GM12874 (cell line): ENCODE measurements around the gene PGAP1.

Experiments
- TF ChIP-seq, protein P1 (sequence below): IDR thresholded peaks from 2 replicates; pipeline ENCODE4 v1.5.1; 2011; ENCODE audit warnings: low read depth, mild to moderate bottlenecking, control low read depth, low read length, moderate library complexity; ENCODE audit not compliant: insufficient read depth

The PGAP1 gene

DNA sequence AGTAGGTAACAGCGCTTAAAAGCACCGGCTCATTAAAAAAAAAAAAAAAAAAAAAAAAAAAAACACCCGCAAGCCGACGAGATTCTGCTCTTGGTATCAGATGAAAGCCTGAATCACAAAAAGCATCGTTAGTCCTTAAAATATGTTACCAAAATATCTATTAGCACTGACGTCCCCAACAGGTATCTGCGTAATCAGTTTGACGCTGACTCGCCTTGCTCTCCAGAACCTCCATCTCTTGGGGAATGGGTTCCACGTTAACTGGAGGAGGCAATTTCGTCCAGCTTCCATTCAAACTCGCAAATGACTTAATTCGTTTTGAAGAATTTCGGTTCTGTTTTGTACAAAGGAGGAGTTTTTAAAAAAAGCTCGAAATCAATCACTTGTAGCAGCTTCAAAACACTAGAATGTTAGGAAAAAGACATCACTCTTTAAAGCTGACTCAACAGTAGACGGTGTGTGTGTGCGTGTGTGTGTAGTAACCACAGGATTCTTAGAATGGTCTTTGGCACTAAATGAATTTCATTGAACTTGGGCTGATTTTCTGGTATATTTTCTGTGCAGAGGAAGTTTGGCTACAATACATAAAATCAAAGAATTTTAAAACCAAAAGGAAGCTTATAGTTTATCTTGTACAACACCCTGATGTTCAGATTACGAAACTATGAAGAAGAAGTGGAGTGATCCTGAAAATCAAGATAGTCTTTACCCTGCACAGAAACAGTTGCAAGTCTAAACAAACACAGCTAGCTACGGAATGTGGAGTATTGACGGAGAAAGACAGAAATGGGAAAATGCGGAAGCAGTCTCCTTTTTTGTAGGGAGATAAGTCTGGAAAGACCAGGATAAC is 1.1 kb upstream of the PGAP1 start:
- TF ChIP-seq, protein P1, sequence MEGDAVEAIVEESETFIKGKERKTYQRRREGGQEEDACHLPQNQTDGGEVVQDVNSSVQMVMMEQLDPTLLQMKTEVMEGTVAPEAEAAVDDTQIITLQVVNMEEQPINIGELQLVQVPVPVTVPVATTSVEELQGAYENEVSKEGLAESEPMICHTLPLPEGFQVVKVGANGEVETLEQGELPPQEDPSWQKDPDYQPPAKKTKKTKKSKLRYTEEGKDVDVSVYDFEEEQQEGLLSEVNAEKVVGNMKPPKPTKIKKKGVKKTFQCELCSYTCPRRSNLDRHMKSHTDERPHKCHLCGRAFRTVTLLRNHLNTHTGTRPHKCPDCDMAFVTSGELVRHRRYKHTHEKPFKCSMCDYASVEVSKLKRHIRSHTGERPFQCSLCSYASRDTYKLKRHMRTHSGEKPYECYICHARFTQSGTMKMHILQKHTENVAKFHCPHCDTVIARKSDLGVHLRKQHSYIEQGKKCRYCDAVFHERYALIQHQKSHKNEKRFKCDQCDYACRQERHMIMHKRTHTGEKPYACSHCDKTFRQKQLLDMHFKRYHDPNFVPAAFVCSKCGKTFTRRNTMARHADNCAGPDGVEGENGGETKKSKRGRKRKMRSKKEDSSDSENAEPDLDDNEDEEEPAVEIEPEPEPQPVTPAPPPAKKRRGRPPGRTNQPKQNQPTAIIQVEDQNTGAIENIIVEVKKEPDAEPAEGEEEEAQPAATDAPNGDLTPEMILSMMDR, result no peak

DNA sequence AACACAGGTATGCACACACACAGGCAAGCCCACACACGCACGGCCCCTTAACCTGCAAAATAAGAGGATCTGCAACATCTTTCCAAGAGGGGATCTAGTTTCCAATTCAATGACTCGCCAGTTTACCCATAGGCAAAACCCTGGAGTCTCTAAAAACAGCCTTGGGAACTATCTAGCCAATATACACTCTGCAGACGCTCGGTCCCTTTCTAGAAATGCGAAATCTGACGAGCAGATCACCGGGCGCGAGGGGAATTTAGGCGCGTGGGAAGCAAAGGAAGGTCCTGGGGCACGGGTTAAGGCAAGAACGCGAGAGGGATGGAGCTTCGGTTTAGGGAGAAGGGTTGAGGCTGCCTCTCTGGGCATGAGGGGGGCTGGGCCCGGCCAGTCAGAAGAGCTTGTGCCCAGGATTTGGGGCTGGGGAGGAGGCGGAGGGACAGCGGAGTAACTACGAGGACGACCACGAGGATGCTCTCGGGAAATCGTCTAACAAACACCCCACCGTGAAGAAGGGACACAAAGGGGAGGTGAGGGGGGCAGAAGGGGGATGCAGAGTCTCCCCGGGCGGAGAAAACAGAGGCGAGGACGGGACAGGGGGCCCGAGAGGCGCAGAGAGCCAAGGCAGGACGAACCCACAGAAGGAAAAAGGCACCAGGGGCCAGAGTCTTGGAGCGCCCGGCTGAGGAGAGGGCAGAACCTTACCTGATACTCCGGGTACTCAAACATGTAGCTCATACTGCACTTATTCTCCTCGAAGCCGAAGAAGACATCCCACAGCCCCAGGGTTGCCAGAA is 542 bp downstream of the PGAP1 start:
- TF ChIP-seq, protein P1, result no peak

DNA sequence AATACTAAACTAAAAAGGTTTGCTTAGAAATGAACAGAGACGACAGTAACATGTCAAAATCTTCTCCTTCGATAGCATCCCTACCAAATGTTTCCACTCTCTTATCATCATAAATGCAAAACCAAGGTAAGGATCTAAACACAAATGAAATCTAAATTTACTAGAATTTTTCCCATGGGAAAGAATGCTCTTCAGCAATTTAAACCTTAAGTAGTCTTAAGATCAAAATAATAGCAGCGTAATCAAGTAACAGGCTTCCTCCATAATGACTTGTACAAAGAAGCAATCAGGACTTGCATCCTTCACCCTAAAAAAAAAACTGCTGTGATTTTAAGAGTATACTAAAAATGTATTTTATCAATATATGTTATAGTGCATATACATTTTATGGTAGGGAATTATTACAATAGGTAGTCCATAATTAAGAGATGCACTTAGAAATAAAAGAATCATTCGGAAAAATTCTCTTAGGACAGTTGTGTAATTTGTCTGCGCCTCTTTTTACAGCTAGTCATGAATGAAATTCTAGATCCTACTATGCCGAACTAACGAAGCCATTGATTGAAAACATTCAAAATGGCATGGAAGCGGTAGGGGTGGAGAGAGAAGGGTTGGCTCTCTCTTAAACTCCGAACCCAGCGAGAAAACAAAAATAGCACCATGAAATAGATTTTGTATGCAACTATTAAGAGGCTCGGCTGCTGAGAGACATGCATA is 1.3 kb downstream of the PGAP1 start:
- TF ChIP-seq, protein P1, result no peak

DNA sequence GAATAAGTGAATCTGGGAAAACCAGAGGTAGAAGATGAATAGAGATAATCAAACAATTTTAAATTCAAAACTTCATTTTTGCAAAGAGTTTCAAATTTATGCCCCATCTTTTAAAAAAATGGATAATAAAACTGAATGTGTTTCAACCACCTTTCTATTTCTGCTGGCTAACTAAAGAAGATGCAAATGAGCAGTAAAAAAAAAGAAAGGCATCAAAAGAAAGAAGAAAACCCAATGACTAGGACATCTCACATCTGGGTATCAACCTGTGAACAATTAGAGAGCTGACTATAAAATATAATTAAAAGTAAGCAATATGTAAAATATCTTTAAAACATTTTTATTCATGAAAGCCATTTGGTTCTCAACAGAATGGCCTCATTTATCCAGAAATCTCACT is 2.5 kb downstream of the PGAP1 start:
- TF ChIP-seq, protein P1, result no peak

DNA sequence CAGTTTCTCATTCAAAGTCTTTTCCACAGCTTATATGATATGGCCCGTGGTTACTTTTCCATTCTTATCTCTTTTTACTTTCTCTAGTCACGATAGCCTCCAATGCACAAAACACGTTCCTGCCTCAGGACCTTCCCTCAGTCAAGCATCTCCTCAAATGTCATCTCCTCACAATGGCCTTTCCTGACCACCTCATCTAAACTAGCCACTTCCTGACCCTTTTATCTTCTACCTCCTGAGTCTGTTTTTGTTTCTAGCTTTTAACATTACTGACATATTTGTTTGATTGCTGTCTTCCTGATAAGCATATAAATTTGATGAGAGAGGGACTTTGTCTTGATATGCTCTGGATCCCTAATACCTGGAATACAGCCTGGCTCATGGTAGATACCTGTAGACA is 7.6 kb downstream of the PGAP1 start:
- TF ChIP-seq, protein P1, result no peak

DNA sequence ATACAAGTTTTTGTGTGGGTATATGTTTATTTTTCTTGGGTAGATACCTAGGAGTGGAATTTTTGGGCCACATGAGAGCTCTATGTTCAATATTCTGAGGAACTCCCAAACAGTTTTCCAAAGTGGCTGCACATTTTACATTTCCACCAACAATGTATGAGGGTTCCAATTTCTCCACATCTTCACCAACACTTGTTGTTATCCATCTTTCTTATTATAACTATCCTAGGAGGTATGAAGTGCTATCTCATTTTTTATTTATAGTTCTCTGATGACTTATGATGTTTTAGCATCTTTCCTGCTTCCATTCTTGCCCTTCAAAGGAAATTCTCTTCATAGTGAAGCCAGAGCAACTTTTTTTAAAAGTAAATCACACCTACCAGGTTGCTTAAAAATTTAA is 8.7 kb downstream of the PGAP1 start:
- TF ChIP-seq, protein P1, result no peak
